Measurements from ENCODE around the gene SCRN1. TPM values are rescaled to one million over a fixed set of nuclear protein-coding genes. Genes with fewer than 3 reads are reported as not detected.

Gene SCRN1
- total and polyA plus RNA-seq, 9 donors: 23.4 to 84.0 (median 63.3) TPM

DNA sequence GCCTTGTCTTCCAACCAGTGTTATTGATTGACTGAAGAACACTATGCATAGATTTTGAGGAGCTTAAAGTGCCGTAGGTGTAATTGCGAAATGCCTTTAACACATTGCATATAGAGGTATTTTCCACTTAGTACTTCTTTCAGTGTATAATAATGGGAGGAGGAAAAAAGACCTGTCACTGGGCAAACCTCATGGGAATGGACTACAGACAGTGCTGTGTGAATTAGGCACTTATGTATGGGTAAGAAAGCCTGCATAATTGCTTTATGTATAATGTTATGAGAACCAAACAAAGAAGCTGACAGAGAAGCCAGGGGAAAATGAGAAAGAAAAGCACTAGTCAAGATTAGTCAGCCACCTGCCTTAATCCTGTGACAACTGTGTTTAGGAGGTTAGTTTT lies 12.4 kb upstream of the SCRN1 start:
- 95 to 97% (median 97%) methylated on average over 2 of the region's 2 CpGs for WGBS, 3 donors
- intact Hi-C loops (cut with DNase I): no loop called here

DNA sequence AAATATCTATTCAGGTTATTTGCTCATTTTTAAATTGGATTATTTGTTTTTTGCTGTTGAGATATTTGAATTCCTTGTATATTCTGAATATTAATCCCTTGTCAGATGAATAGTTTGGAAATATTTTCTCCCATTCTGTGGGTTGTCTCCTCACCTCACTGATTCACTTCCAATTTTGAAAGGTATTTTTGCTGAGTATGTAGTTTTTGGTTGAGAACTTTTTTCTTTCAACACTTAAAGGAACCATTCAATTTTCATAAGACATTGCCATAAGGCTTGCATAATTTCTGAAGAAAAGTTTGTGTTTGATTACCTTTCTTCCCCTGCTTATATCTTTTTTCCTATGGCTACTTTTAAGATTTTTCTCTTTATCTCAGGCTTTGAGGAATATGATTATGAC lies 8.9 kb upstream of the SCRN1 start:
- Histone ChIP-seq H3K27ac (no peak overlapping the region), H3K9me3 (no peaks in the 10 kb centered on the region), H3K4me1 (ENCODE audit: insufficient read depth) (no peaks in the 10 kb centered on the region), H3K27me3 (no peaks in the 10 kb centered on the region), H3K36me3 (no peaks in the 10 kb centered on the region), H3K4me3 (no peak overlapping the region)
- DNase-seq: no peak
- intact Hi-C loops (cut with DNase I): no loop called here
- TF ChIP-seq EP300 (IDR thresholded peaks at IDR 0.05) (no peak), CTCF (IDR thresholded peaks at IDR 0.05) (no peak), POLR2A (IDR thresholded peaks at IDR 0.05) (no peak)

More for the DNA sequence above, 12.4 kb upstream of the SCRN1 start:
- Histone ChIP-seq H3K4me1 (ENCODE audit: insufficient read depth) (no peaks in the 10 kb centered on the region), H3K27me3 (no peaks in the 10 kb centered on the region), H3K36me3 (no peaks in the 10 kb centered on the region), H3K9me3 (no peaks in the 10 kb centered on the region), H3K4me3 (no peak overlapping the region), H3K27ac (no peak overlapping the region)
- TF ChIP-seq EP300 (IDR thresholded peaks at IDR 0.05): no peak
- no peak for TF ChIP-seq POLR2A (IDR thresholded peaks at IDR 0.05)
- no peak for TF ChIP-seq CTCF (IDR thresholded peaks at IDR 0.05)
- DNase-seq: no peak

GRCh38 chr7:29996321-29996720 lies 6.7 kb upstream of the SCRN1 start:
- no peak for TF ChIP-seq CTCF (IDR thresholded peaks at IDR 0.05)
- TF ChIP-seq EP300 (IDR thresholded peaks at IDR 0.05): no peak
- Histone ChIP-seq H3K4me3 (no peak overlapping the region), H3K27me3 (no peaks in the 10 kb centered on the region), H3K36me3 (no peaks in the 10 kb centered on the region), H3K9me3 (no peaks in the 10 kb centered on the region), H3K27ac (no peak overlapping the region), H3K4me1 (ENCODE audit: insufficient read depth) (no peaks in the 10 kb centered on the region)
- intact Hi-C loops (cut with DNase I): no loop called here
- DNase-seq: no peak

DNA sequence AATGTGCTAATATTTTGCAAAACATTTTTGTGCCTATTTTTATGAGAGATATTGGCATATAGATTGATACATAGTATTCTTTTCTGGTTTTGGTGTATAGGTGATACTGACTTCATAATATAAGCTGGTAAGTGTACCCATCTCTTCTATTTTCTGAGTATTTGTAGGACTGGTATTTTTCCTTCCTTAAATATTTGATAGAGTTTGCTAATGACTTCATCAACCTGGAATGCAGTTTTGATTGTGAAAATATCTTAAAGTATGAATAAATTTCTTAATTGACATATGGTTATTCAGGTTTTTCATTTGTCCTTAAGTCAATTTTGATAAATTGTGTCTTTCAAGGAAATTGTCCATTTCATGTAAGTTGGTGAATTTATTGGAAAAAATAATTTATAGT lies 6.1 kb upstream of the SCRN1 start:
- H3K27me3 ChIP-seq: no peaks in the 10 kb centered on the region
- no peak overlapping the region for H3K27ac ChIP-seq
- no peak for DNase-seq
- no peaks in the 10 kb centered on the region for H3K4me1 ChIP-seq (ENCODE audit: insufficient read depth)
- TF ChIP-seq EP300 (IDR thresholded peaks at IDR 0.05) (no peak), POLR2A (IDR thresholded peaks at IDR 0.05) (no peak), CTCF (IDR thresholded peaks at IDR 0.05) (no peak)
- H3K36me3 ChIP-seq: no peaks in the 10 kb centered on the region
- H3K9me3 ChIP-seq: no peaks in the 10 kb centered on the region
- no peak overlapping the region for H3K4me3 ChIP-seq
- intact Hi-C loops (cut with DNase I): no loop called here

- DNase-seq: no peak
- no peak for TF ChIP-seq POLR2A (IDR thresholded peaks at IDR 0.05)
- intact Hi-C loops (cut with DNase I): no loop called here
- no peak overlapping the region for H3K4me3 ChIP-seq
- H3K27me3 ChIP-seq: no peaks in the 10 kb centered on the region
- H3K27ac ChIP-seq: no peak overlapping the region
- no peaks in the 10 kb centered on the region for H3K9me3 ChIP-seq
- no peaks in the 10 kb centered on the region for H3K36me3 ChIP-seq
- WGBS, 3 donors: 88 to 94% (median 93%) methylated on average over 4 of the region's 4 CpGs
- H3K4me1 ChIP-seq (ENCODE audit: insufficient read depth): peaks cover 1% of the 10 kb centered on the region
Observed at GRCh38 chr7:29993140-29993539, 3.5 kb upstream of the SCRN1 start.

Measured in ovary (tissue), 9 donors.